ENCODE measurements around the gene TNS2.

- TF ChIP-seq POLR2AphosphoS5 (IDR thresholded peaks at IDR 0.05) (peak; percentile 70), CTCF (IDR thresholded peaks at IDR 0.05) (no peak)
Observed at GRCh38 chr12:53049571-53050318, at the start of gene TNS2.
